NCI-H1930 (cell line): ENCODE measurements around the gene SEC61G.

Experiments
- DNase-seq, 2 experiments: peaks; one replicate each; lab custom pipeline; 2025; lab: John Stamatoyannopoulos, UW

Gene SEC61G

DNA sequence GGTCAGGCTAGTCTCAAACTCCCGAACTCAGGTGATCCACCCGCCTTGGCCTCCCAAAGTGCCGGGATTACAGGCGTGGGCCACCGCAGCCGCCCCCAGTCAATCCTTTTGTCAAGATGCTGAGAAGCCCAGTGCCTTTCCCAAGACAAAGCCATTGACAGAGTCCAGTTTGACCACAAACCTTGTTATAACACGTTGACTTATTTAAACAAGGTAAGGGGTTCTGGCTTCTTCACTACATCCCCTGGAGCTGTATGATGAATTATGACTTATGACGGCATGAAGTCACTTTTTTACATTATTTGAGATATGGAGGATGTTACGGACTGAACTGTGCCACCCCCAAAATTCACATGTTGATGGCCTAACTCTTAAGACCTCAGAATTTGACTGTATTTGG is 5.8 kb upstream of the SEC61G start:
- no peak for DNase-seq

GRCh38 chr7:54757711-54758110 is 1.3 kb downstream of the SEC61G start:
- no peak for DNase-seq

DNA sequence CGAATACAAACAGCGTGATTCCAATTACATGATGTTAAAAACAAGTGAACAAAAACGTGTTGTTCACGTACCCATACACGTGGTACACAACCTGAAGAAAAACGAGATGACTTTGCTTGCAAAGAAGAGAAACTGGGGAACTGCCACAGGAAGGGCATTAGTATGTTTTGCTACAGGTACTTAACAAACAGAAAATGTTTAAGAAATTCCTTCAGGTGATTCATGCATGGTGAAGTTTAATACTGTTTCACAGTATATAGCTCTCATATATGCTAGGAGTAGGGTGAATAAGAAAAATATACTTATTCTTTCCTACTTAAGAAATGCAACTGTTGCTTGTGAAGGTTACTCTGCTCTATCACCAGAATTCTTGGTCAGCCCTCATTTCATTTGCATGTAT is 9.8 kb downstream of the SEC61G start:
- no peak for DNase-seq

DNA sequence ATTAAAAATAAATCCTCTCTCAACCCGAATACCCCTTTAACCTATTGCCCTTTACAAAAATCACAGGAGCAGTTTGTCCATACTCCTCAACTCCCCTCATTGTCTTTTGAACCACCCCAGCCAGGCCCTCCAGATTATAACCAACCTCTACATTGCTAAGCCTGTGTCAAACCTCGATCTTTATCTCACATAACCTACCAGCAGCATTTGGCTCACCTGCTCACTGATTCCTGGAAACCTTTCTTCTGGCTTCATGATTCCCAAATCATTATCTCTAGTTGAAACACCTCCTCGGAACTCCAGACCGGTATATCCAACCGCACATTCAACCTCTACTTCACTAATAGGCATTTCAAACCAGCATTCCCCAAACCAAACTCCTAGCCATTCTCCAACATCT is 11.8 kb downstream of the SEC61G start:
- no peak for DNase-seq

- DNase-seq = no peak
Observed at GRCh38 chr7:54743580-54743979, 15.4 kb downstream of the SEC61G start.

DNA sequence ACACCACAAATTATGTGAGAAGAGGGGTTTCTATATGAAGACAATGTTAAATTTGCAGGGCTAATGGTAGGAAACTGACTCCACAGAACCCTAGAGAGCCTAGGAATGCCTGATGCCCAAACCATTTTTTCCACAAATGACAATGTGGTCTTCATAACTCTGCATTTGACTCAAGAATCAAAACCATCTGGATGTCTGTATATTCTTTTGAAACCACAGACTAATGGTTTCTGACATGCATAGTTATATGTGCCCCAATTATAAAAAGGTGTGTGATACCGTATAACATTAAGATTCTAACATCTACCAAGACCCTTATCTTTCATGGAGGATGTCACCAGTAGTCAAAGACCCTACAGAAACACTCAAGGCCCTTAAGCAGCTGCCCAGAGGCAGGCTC is 20.3 kb downstream of the SEC61G start:
- no peak for DNase-seq

DNA sequence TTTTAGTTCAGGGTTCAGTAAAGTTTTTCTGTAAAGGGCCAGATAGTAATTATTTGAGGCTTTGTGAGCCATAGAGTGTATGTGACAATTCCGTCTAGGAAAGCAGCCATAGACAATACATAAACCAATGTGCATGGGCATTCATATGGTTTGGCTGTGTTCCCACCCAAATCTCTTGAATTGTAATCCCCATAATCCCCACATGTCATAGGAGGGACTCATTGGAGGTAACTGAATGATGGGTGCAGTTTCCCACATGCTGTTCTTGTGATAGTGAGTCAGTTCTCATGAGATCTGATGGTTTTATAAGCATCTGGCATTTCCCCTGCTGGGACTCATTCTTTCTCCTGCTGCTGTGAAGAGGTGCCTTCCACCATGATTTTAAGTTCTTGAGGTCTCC is 29.9 kb downstream of the SEC61G start:
- no peak for DNase-seq

GRCh38 chr7:54728411-54728810 is 30.6 kb downstream of the SEC61G start:
- no peak for DNase-seq

DNA sequence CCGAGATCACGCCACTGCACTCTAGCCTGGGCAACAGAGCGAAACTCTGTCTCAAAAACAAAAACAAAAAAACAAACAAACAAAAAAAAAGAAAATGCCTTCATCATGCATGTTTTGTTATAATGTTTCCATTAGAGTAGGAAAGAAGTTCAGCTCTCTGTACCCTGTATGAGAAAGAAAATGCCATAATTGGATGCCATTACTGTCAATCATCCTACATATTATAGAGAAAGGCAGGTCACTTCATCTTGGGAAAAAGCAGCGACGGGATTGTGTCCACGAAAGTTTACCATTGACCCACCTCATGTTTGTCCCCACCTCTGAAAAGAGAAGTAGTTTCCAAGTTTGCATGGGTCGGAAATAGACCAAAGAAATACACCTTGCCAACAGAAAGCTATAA is 33.8 kb downstream of the SEC61G start:
- DNase-seq = no peak

DNA sequence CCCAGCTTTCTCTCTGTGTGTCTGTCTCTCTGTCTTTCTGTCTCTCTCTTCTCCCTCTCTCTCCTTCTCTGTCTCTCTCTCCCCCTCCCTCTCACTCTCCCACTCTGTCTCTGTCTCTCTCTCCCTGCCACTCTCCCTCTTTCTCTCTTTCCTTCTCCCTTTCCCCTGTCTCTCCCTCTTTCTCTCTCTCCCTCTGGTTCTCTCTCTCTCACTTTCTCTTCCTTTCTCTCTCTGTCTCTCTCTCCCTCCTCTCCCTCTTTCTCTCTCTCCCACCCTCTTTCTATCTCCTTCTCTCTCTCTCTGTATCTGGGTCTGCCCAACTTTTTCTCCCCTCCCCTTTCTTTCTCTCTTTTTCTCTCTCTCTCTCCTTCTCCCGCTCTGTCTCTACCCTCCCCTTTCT is 36.5 kb downstream of the SEC61G start:
- no peak for DNase-seq

- no peak for DNase-seq
Observed at GRCh38 chr7:54722026-54722425, 37.0 kb downstream of the SEC61G start.

- DNase-seq = no peak
Observed at GRCh38 chr7:54719974-54720373, 39.0 kb downstream of the SEC61G start.

- DNase-seq = no peak
Observed at GRCh38 chr7:54719425-54719824, 39.6 kb downstream of the SEC61G start.

GRCh38 chr7:54712820-54713219 is 46.2 kb downstream of the SEC61G start:
- no peak for DNase-seq

DNA sequence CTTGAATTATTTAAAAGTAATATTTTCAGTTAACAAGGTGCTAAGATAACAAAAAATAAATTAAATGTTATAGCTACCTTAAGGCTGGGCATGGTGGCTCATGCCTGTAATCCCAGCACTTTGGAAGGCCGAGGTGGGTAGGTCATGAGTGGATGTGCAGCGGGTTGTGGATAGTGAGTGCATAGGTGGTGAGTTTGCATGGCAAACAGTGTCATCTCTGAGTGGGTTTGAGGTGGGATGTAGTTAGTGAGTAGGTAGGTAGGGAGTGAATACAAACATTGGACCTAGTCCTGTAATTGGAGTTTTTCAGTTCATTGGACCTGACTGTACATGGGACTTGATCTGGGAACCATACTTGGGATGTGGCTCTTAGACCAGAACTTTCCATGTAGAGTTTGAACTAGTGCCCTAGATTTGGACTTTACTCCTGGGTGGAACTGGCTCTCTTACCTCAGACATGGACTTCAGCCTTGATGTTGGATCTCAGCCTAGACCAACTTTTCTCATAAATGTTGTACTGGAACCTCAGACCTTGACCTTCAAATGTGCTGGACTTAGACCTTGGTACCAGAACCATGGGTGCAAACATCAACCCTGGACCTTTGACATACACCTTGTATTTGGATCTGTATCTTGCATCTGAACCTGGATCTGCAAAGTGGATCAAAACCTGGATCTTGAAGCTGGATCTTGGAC is 47.0 kb downstream of the SEC61G start:
- no peak for DNase-seq

GRCh38 chr7:54709283-54709682 is 49.7 kb downstream of the SEC61G start:
- no peak for DNase-seq

DNA sequence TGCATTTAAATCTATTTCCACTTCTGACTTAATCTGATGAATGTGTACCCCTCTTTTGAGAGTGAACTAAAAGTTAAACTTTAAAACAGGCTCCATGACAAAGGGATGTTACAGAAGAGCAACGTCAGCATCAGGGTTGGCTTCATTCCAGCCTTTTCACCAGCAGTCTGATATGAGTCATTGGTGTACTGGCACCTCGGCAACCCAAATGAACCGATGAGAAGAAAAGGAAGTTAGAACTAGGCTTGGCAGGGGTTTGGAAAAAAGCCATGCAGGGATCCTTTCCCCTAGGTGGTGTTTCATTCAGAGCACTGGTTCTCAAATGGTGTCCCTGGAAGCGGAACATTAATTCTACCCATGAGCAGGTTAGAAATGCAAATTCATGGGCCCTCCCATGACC is 53.6 kb downstream of the SEC61G start:
- no peak for DNase-seq

DNA sequence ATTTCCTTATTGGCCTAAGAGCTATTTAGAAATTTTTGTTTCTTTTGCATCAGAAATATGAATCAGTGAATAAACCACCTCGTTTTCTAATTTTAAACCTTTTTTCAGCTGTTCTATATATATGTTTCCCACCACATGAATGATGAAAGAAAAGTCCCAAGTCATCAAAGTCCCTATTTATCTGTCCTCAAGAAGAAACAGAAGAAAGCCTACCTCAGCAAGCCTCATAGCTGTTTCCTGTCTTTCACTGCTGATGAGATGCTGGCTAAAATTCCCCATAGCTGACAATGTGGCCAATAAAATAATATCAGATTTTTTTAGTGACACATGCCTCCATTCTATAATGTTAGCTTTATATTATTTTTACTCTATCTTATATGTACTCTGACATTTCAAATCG is 54.2 kb downstream of the SEC61G start:
- DNase-seq = no peak
